Hematopoietic multipotent progenitor cell treated with erythropoietin and hydrocortisone succinate and interleukin-3 and kit ligand, for 4 days (in vitro differentiated cells): ENCODE results near the gene ASB16.
A peak's percentile ranks its signal among the peaks of the same experiment; 100 is the strongest.
"Not testable (repeated sequence)": the region's sequence is repeated elsewhere in the genome, so short reads cannot be mapped to it uniquely, and the experiment has no call there.

Experiments
- DNase-seq: peaks from one replicate; pipeline ENCODE4 v3.0.0-alpha.2; 2015

The ASB16 gene

GRCh38 chr17:44170499-44171201, at the start of gene ASB16:
Gene ASB16 (plus strand): TSS chr17:44170704. CDS start chr17:44170790, 86 bp downstream.
- no peak for DNase-seq

- DNase-seq = no peak
These were observed 49.5 kb upstream of the ASB16 start for GRCh38 chr17:44120851-44121605.

- no peak for DNase-seq
These were observed 48.3 kb upstream of the ASB16 start for GRCh38 chr17:44121997-44122815.

GRCh38 chr17:44122816-44123355, 47.6 kb upstream of the ASB16 start:
- DNase-seq = no peak

GRCh38 chr17:44123356-44124117, 47.0 kb upstream of the ASB16 start, which contains the start of gene HDAC5:
Gene HDAC5 (minus strand): TSS chr17:44123641. CDS start chr17:44117515, 6,126 bp downstream.
- DNase-seq = peak; percentile 97

GRCh38 chr17:44124118-44124438, 46.4 kb upstream of the ASB16 start:
- DNase-seq = no peak

GRCh38 chr17:44128383-44128782, 42.1 kb upstream of the ASB16 start:
- no peak for DNase-seq

- no peak for DNase-seq
These were observed 39.7 kb upstream of the ASB16 start for GRCh38 chr17:44130693-44131349.

- not testable (repeated sequence) for DNase-seq
These were observed 39.1 kb upstream of the ASB16 start for GRCh38 chr17:44131372-44131771.

GRCh38 chr17:44132275-44132821, 38.2 kb upstream of the ASB16 start:
- DNase-seq = peak; percentile 40

- no peak for DNase-seq
These were observed 36.5 kb upstream of the ASB16 start for GRCh38 chr17:44133918-44134476.

- DNase-seq = no peak
These were observed 35.5 kb upstream of the ASB16 start for GRCh38 chr17:44134752-44135568.

- DNase-seq = peak; percentile 69
These were observed 32.4 kb upstream of the ASB16 start for GRCh38 chr17:44137891-44138709.

GRCh38 chr17:44143921-44144320, 26.6 kb upstream of the ASB16 start:
- not testable (repeated sequence) for DNase-seq

GRCh38 chr17:44144966-44145739, 25.4 kb upstream of the ASB16 start:
- no peak for DNase-seq

GRCh38 chr17:44146375-44147346, 23.8 kb upstream of the ASB16 start:
- DNase-seq = no peak

- DNase-seq = no peak
These were observed 22.7 kb upstream of the ASB16 start for GRCh38 chr17:44147812-44148211.
